ENCODE measurements around the gene FAM136A. TPM values are rescaled to one million over a fixed set of nuclear protein-coding genes. Genes with fewer than 3 reads are reported as not detected.
A peak's percentile ranks its signal among the peaks of the same experiment; 100 is the strongest.

The FAM136A gene
- total and polyA plus RNA-seq, 11 donors = 16.8 to 42.8 (median 23.9) TPM

DNA sequence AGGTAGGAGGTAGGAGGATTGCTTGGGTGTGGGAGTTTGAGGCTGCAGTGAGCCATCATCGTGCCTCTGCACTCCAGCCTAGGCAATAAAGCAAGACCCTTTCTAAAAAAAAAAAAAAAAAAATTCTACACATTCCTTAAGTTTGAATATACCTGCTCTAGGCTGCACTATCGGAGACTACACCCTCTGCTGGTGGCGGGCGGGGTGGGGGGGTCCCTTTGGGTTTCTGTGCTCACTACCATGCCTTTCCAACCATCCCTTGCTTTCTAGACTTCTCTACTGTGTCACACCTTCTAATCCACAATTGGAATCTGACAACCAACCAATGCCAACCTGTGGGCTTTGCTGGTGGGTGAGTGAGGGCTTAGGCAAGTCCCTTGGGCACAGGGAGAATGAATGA lies 34.7 kb upstream of the FAM136A start:
- no peak for TF ChIP-seq POLR2A (IDR thresholded peaks at IDR 0.05)
- TF ChIP-seq, protein P1, sequence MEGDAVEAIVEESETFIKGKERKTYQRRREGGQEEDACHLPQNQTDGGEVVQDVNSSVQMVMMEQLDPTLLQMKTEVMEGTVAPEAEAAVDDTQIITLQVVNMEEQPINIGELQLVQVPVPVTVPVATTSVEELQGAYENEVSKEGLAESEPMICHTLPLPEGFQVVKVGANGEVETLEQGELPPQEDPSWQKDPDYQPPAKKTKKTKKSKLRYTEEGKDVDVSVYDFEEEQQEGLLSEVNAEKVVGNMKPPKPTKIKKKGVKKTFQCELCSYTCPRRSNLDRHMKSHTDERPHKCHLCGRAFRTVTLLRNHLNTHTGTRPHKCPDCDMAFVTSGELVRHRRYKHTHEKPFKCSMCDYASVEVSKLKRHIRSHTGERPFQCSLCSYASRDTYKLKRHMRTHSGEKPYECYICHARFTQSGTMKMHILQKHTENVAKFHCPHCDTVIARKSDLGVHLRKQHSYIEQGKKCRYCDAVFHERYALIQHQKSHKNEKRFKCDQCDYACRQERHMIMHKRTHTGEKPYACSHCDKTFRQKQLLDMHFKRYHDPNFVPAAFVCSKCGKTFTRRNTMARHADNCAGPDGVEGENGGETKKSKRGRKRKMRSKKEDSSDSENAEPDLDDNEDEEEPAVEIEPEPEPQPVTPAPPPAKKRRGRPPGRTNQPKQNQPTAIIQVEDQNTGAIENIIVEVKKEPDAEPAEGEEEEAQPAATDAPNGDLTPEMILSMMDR (IDR thresholded peaks at IDR 0.05) = no peak
- no peak for DNase-seq
- H3K36me3 ChIP-seq = no peaks in the 10 kb centered on the region
- no peak overlapping the region for H3K27ac ChIP-seq
- H3K4me3 ChIP-seq = no peak overlapping the region
- intact Hi-C loops (cut with DNase I) = no loop called here
- H3K4me1 ChIP-seq = no peaks in the 10 kb centered on the region
- no peak for ATAC-seq
- H3K9me3 ChIP-seq = no peaks in the 10 kb centered on the region
- WGBS, 4 donors = 66 to 86% (median 84%) methylated on average over 4 of the region's 4 CpGs
- H3K27me3 ChIP-seq = peaks cover 0 to 7% (median 0%) of the 10 kb centered on the region in 9 donors

DNA sequence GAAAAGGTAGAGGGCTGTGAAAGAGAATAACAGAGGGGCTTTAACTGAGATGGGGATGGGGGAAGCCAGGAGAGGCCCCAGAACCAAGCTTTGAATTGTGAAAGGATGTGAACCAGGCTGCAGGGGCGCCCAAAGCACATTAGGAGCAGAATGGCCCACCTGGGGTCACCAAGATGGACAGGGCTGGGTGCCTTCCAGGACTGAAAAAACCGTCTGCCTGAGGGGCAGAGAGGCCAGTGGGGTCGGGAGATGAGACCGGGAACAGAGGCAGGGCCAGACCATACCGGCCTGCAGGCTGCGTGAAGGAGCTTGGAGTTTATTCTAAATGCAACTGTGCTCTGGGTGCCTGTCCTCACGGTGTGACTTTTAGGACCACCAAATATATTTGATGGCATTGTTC lies 29.1 kb upstream of the FAM136A start:
- WGBS, 4 donors = 75 to 87% (median 81%) methylated on average over 7 of the region's 7 CpGs
- no peak for ATAC-seq

DNA sequence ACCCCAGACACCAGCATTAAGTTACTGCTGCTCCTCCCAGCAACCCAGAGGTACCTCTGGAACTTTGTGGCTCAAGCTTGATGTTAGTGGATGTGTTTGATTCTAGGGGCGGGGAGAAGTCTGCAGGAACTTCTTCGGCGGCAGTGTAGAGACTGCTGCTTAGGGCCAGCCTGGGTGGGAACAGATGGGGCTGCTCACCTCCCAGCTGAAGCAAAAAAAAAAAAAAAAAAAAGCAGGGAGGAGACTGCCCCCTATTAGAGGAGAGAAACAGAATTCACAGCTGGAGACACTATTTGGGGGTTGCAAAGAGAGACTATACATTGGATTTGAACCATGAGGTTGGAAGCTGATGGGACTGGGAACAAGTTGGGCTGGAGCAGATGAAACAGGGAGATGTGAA lies 28.6 kb upstream of the FAM136A start:
- Histone ChIP-seq H3K27ac (no peak overlapping the region), H3K4me3 (no peak overlapping the region), H3K9me3 (no peaks in the 10 kb centered on the region), H3K4me1 (peaks cover 0 to 3% (median 0%) of the 10 kb centered on the region in 12 donors), H3K36me3 (no peaks in the 10 kb centered on the region), H3K27me3 (no peaks in the 10 kb centered on the region)
- intact Hi-C loops (cut with DNase I) = no loop called here
- no peak for DNase-seq
- TF ChIP-seq POLR2A (IDR thresholded peaks at IDR 0.05) = no peak
- TF ChIP-seq, protein P1 (IDR thresholded peaks at IDR 0.05) = no peak
- 77 to 82% (median 79%) methylated on average over 3 of the region's 3 CpGs for WGBS, 4 donors
- ATAC-seq = no peak

More for the DNA sequence above, 29.1 kb upstream of the FAM136A start:
- intact Hi-C loops (cut with DNase I) = no loop called here
- Histone ChIP-seq H3K27ac (no peak overlapping the region), H3K27me3 (peaks cover 0 to 2% (median 0%) of the 10 kb centered on the region in 9 donors), H3K4me1 (peaks cover 0 to 3% (median 0%) of the 10 kb centered on the region in 12 donors), H3K4me3 (no peak overlapping the region), H3K36me3 (no peaks in the 10 kb centered on the region), H3K9me3 (no peaks in the 10 kb centered on the region)
- DNase-seq = no peak
- TF ChIP-seq, protein P1 (IDR thresholded peaks at IDR 0.05) = no peak

DNA sequence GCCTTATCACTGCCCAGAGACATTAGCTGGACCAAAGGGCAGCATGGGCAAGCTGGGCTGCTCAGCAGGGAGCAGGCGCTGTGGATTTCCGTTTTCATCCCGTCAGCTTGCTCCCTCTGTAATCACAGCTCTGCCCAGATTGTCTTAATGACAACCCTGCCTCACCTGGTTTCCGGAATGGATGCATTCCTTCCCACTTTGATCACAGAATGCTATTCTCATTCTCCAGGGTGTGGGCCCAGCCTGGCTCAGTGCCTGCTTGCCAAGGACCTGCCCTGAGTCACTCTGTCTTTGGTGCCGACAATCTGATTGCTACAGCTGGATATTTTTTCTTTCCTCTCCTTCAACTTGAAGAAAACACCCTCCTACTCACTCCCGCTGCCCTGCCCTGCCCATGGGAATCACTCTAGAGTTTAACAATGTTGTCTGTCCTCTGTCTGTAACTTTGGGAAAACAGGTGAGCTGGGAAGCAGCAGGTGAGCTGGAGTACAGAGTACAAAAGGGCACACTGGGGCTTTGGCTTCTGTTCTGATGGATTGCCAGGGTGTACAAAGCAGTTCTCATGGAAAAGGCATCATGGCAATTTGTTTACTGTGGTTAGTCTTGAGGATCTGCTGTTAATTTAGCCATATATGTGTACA lies 27.2 kb upstream of the FAM136A start:
- H3K4me3 ChIP-seq = no peak overlapping the region
- H3K9me3 ChIP-seq = no peaks in the 10 kb centered on the region
- H3K36me3 ChIP-seq = no peaks in the 10 kb centered on the region
- no peaks in the 10 kb centered on the region for H3K27me3 ChIP-seq
- WGBS, 4 donors = 51 to 64% (median 53%) methylated on average over 6 of the region's 6 CpGs
- no peak for DNase-seq
- no peak for TF ChIP-seq POLR2A (IDR thresholded peaks at IDR 0.05)
- TF ChIP-seq, protein P1 (IDR thresholded peaks at IDR 0.05) = no peak
- no peak overlapping the region for H3K27ac ChIP-seq
- ATAC-seq = peak in 1 of 4 donors; percentile 26
- intact Hi-C loops (cut with DNase I) = no loop called here
- H3K4me1 ChIP-seq = peaks cover 0 to 3% (median 0%) of the 10 kb centered on the region in 12 donors
